ENCODE measurements around the gene ARSG. TPM values are rescaled to one million over a fixed set of nuclear protein-coding genes. Genes with fewer than 3 reads are reported as not detected.
A peak's percentile ranks its signal among the peaks of the same experiment; 100 is the strongest.

ARSG gene
- total and polyA plus RNA-seq, 2 of the 13 experiments (the other 11 are each of a cell fraction or from before 2014, with no cell fraction given), result 3.7 to 15.2 TPM

GRCh38 chr17:68383443-68384321 is 92.4 kb downstream of the ARSG start (continued):
- TF ChIP-seq ZNF513 (CRISPR knock-in tag; conservative IDR thresholded peaks at IDR 0.05) (no peak), ZBTB26 (CRISPR knock-in tag; IDR thresholded peaks at IDR 0.05; ENCODE audit: borderline replicate concordance) (peak; percentile 95), BRF2 (CRISPR knock-in tag; IDR thresholded peaks at IDR 0.05) (peak; percentile 69; the same call in 1 of the 2 replicates), MNT (IDR thresholded peaks at IDR 0.05) (peak; percentile 94), ZSCAN29 (CRISPR knock-in tag; conservative IDR thresholded peaks at IDR 0.05) (peak; percentile 77; the same call in 1 of the 2 replicates), NCOA2 (CRISPR knock-in tag; IDR thresholded peaks at IDR 0.05) (peak; percentile 94), ZNF740 (CRISPR knock-in tag; IDR thresholded peaks at IDR 0.05) (no peak), CENPX (CRISPR knock-in tag; IDR thresholded peaks at IDR 0.05) (no peak), ZNF776 (CRISPR knock-in tag; IDR thresholded peaks at IDR 0.05) (0 out of 2 replicates have a peak, but pooled peaks have one; percentile 53), PPARG (CRISPR knock-in tag; conservative IDR thresholded peaks at IDR 0.05) (peak; percentile 91), ZNF224 (CRISPR knock-in tag; IDR thresholded peaks at IDR 0.05) (no peak), ZBED4 (CRISPR knock-in tag; IDR thresholded peaks at IDR 0.05; ENCODE audit: borderline replicate concordance) (peak; percentile 27; the same call in 1 of the 2 replicates), ZNF460 (CRISPR knock-in tag; IDR thresholded peaks at IDR 0.05; ENCODE audit: borderline replicate concordance) (no peak; the same call in 1 of the 2 replicates), NFYC (CRISPR knock-in tag; IDR thresholded peaks at IDR 0.05) (no peak), MTF1 (CRISPR knock-in tag; IDR thresholded peaks at IDR 0.05) (no peak), SNRNP70 (IDR thresholded peaks at IDR 0.05; ENCODE audit: low read depth, low read length) (no peak), ZNF784 (CRISPR knock-in tag; IDR thresholded peaks at IDR 0.05; ENCODE audit: borderline replicate concordance) (peak; percentile 33; the same call in 1 of the 2 replicates)
